ENCODE measurements around the gene CSRP1. TPM values are rescaled to one million over a fixed set of nuclear protein-coding genes. Genes with fewer than 3 reads are reported as not detected.

The CSRP1 gene
- total and polyA plus RNA-seq, 2 donors from 2014 or later: 211 to 236 TPM

DNA sequence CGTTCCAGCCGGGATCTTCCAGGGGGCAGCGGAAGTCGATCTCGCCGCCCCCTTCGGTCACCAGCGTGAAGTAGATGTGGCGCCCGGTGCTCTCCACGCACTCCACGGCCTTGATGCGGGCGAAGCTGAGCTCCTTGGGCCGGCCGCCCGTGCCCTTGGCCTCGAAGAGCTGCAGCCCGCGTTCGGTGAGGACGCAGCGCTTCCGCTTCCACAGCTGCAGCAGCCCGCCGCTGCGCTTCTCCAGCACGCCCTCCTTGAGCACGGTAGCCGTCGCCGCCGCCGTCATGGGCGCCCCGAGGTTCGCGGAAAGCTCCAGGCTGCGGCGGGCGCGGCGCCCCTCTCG is 38.5 kb downstream of the CSRP1 start:
- H3K9me3 ChIP-seq (ENCODE audit: control insufficient read depth in 2 of 3, insufficient read depth in 1 of 3, low read length in 3 of 3): no peaks in the 10 kb centered on the region

DNA sequence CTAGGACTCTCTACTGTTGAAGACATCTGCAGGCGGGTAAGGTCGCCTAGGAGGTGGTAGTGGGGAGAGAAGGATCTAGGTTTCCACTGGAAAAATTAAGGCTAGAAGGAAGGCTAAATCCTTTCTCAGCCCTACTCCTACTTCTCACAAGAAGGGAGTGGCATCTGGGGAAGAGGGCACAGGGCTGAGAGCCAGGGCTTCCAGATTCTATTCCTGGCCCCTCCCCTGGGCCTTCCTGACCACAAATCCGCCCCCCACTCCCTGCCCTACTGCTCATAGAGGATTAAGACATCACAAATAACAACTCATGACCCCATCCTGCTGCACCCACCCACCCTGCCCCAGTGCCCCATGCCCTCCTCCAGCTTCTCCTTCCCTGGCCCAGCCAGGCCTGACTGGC is 40.4 kb downstream of the CSRP1 start:
- FAIRE-seq (no peak), DNase-seq (no peak)
- Histone ChIP-seq H3K27ac (ENCODE audit: low read depth in 2 of 2, low read length in 2 of 2) (no peak overlapping the region), H3K4me3 (ENCODE audit: low read length in 3 of 3) (no peak overlapping the region), H3K4me1 (ENCODE audit: control insufficient read depth in 2 of 3, insufficient read depth in 2 of 3, low read depth in 1 of 3, low read length in 3 of 3) (peaks cover 0 to 13% (median under 1%) of the 10 kb centered on the region in 3 donors), H3K9me3 (ENCODE audit: control insufficient read depth in 2 of 3, insufficient read depth in 1 of 3, low read length in 3 of 3) (no peaks in the 10 kb centered on the region), H3K9ac (ENCODE audit: low read length in 3 of 3) (no peak overlapping the region), H3K36me3 (ENCODE audit: control insufficient read depth in 2 of 3, insufficient read depth in 3 of 3, low read length in 3 of 3) (no peaks in the 10 kb centered on the region), H3K27me3 (ENCODE audit: control insufficient read depth, insufficient read depth, low read length) (no peaks in the 10 kb centered on the region)
- intact Hi-C loops (cut with DNase I): no loop called here
- TF ChIP-seq, protein P1, sequence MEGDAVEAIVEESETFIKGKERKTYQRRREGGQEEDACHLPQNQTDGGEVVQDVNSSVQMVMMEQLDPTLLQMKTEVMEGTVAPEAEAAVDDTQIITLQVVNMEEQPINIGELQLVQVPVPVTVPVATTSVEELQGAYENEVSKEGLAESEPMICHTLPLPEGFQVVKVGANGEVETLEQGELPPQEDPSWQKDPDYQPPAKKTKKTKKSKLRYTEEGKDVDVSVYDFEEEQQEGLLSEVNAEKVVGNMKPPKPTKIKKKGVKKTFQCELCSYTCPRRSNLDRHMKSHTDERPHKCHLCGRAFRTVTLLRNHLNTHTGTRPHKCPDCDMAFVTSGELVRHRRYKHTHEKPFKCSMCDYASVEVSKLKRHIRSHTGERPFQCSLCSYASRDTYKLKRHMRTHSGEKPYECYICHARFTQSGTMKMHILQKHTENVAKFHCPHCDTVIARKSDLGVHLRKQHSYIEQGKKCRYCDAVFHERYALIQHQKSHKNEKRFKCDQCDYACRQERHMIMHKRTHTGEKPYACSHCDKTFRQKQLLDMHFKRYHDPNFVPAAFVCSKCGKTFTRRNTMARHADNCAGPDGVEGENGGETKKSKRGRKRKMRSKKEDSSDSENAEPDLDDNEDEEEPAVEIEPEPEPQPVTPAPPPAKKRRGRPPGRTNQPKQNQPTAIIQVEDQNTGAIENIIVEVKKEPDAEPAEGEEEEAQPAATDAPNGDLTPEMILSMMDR (IDR thresholded peaks at IDR 0.05; ENCODE audit: borderline replicate concordance, extremely low read depth, insufficient read depth): no peak

More for the DNA sequence above, 38.5 kb downstream of the CSRP1 start:
- Histone ChIP-seq H3K9ac (ENCODE audit: low read length in 3 of 3) (peak overlapping the region; percentile 21 to 77 (median 22)), H3K27me3 (ENCODE audit: control insufficient read depth, insufficient read depth, low read length) (no peaks in the 10 kb centered on the region), H3K4me1 (ENCODE audit: control insufficient read depth in 2 of 3, insufficient read depth in 2 of 3, low read depth in 1 of 3, low read length in 3 of 3) (peaks cover 0 to 10% (median 0%) of the 10 kb centered on the region in 3 donors), H3K4me3 (ENCODE audit: low read length in 3 of 3) (peak overlapping the region; percentile 8 to 67 (median 48)), H3K36me3 (ENCODE audit: control insufficient read depth in 2 of 3, insufficient read depth in 3 of 3, low read length in 3 of 3) (no peaks in the 10 kb centered on the region), H3K27ac (ENCODE audit: low read depth in 2 of 2, low read length in 2 of 2) (peak overlapping the region; percentile 74 to 85)
- intact Hi-C loops (cut with DNase I): no loop called here
- DNase-seq: peak; percentile 46 to 79 (median 64)
- TF ChIP-seq, protein P1 (IDR thresholded peaks at IDR 0.05; ENCODE audit: borderline replicate concordance, extremely low read depth, insufficient read depth): no peak
- no peak for FAIRE-seq

DNA sequence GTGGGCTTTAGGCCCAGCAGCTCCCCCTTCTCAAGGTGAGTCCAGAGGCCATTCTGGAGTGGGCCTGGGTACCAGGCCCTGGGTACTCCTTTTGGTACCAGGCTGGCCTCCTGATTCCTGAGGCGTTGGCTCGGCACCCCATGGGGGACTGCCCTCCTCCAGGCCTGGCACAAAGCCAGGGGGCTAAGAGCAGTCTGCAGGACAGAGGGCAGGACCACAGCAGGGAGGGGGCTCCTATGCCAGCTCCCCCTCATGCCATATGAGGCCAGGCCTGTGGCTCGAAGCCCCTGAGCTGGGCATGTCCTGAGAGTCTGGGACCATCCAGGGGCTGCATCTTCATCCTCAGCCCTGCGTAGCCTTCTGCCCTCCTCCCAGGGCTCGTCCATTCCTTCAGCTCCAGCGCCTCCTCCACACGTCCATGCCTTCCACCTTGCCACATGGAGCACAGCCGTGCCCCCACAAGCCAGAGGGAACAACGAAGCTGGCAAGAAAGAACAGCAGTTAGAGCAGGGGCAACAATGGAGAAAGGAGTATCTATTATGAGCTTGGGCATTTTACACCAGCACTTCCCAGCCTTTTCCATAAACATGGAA is 41.1 kb downstream of the CSRP1 start:
- peak overlapping the region in 1 of 3 donors; percentile 8 for H3K4me3 ChIP-seq (ENCODE audit: low read length in 3 of 3)
- H3K36me3 ChIP-seq (ENCODE audit: control insufficient read depth in 2 of 3, insufficient read depth in 3 of 3, low read length in 3 of 3): no peaks in the 10 kb centered on the region
- no peaks in the 10 kb centered on the region for H3K9me3 ChIP-seq (ENCODE audit: control insufficient read depth in 2 of 3, insufficient read depth in 1 of 3, low read length in 3 of 3)
- FAIRE-seq: no peak
- TF ChIP-seq, protein P1 (IDR thresholded peaks at IDR 0.05; ENCODE audit: borderline replicate concordance, extremely low read depth, insufficient read depth): no peak
- H3K27ac ChIP-seq (ENCODE audit: low read depth in 2 of 2, low read length in 2 of 2): no peak overlapping the region
- intact Hi-C loops (cut with DNase I): no loop called here
- H3K4me1 ChIP-seq (ENCODE audit: control insufficient read depth in 2 of 3, insufficient read depth in 2 of 3, low read depth in 1 of 3, low read length in 3 of 3): peaks cover 0 to 16% (median 4%) of the 10 kb centered on the region in 3 donors
- DNase-seq: no peak
- H3K27me3 ChIP-seq (ENCODE audit: control insufficient read depth, insufficient read depth, low read length): no peaks in the 10 kb centered on the region
- no peak overlapping the region for H3K9ac ChIP-seq (ENCODE audit: low read length in 3 of 3)
